GM18951 (cell line): ENCODE measurements around the gene PRKACG.
"Not testable (repeated sequence)": the region's sequence is repeated elsewhere in the genome, so short reads cannot be mapped to it uniquely, and the experiment has no call there.

Source experiments
- POLR2A ChIP-seq: IDR thresholded peaks from 4 replicates; pipeline ENCODE4 v1.6.1; 2011; ENCODE audit warnings: mild to moderate bottlenecking; ENCODE audit not compliant: insufficient read length, insufficient read depth; ENCODE audit errors: extremely low read depth
- in situ Hi-C: fragments of 300-500 bp; cut with MboI; formaldehyde crosslinking; loops from one replicate; pipeline ENCODE4 v1.12.0; 2022; ENCODE audit warnings: low sequenced_read_pairs, mixed read lengths, inconsistent platforms; ENCODE audit not compliant: unreplicated experiment

Gene PRKACG

GRCh38 chr9:68991457-68991856 is 22.5 kb downstream of the PRKACG start:
- in situ Hi-C loops: no loop called here
- no peak for TF ChIP-seq POLR2A

GRCh38 chr9:68986949-68987348 is 27.0 kb downstream of the PRKACG start:
- in situ Hi-C loops: not testable (repeated sequence)

- in situ Hi-C loops: no loop called here
- TF ChIP-seq POLR2A: no peak
Measured at GRCh38 chr9:68983522-68984424, 30.1 kb downstream of the PRKACG start.

- in situ Hi-C loops: no loop called here
- TF ChIP-seq POLR2A: peak; percentile 15
Measured at GRCh38 chr9:68983008-68983411, 30.9 kb downstream of the PRKACG start.

GRCh38 chr9:68981789-68982188 is 32.1 kb downstream of the PRKACG start:
- in situ Hi-C loops: no loop called here
- TF ChIP-seq POLR2A: no peak

GRCh38 chr9:68980341-68980914 is 33.5 kb downstream of the PRKACG start:
- no peak for TF ChIP-seq POLR2A
- in situ Hi-C loops: no loop called here

DNA sequence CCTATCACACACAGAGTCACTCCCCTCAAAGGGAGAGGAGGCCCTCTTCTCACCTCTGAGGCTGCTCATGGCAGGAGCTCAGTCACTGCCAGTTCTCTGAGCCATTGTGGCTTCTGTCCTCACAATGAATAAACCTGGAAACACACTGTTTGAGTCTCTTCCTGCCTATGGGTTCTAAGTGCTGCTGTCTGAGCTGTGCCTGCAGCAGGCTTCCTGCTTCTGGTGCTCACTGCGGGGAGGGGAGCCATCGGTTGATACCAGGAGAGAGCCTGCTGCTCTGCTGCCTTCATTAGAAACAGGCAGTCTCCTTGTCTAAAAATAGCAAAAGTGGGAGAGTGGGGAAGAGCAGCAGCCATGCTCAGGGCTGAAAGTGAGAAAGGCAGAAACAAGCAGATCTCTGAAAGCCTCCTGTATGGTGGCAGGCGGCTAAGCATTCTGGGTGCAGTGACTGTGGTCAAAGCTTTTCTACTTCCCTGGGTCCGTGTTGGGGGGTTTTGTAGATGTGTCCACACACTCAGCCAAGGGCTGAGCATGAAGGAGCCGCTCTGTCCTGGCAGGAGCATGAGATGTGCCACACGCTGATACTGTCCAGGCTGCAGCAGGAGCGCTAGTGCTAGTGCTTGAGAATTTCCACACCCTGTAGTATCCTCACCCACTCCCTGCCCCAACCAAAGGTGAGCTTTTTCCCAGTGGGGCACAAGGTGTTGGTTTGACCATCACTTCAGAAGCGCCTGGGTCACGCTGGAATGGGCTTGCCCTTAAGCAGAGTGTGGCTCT is 34.2 kb downstream of the PRKACG start:
- in situ Hi-C loops: no loop called here
- TF ChIP-seq POLR2A: peak; percentile 26

GRCh38 chr9:68978501-68978900 is 35.4 kb downstream of the PRKACG start:
- in situ Hi-C loops: no loop called here
- TF ChIP-seq POLR2A: no peak

DNA sequence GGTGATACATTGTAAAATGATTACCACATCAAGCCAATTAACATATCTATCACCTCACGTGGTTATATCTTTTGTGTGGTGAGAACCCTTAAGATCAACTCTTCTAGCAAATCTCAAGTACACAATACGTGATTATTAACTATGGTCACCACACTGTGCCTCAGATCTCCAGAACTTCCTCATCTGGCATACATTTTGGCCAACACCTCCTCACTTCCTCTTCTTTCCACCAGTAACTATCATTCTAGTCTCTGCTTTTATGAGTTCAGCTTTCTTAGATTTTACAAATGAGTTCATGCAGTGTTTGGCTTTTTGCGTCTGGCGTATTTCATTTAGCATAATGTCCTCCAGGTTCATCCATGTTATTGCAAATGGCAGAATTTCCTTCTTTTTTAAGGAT is 35.8 kb downstream of the PRKACG start:
- in situ Hi-C loops: no loop called here
- TF ChIP-seq POLR2A: no peak

DNA sequence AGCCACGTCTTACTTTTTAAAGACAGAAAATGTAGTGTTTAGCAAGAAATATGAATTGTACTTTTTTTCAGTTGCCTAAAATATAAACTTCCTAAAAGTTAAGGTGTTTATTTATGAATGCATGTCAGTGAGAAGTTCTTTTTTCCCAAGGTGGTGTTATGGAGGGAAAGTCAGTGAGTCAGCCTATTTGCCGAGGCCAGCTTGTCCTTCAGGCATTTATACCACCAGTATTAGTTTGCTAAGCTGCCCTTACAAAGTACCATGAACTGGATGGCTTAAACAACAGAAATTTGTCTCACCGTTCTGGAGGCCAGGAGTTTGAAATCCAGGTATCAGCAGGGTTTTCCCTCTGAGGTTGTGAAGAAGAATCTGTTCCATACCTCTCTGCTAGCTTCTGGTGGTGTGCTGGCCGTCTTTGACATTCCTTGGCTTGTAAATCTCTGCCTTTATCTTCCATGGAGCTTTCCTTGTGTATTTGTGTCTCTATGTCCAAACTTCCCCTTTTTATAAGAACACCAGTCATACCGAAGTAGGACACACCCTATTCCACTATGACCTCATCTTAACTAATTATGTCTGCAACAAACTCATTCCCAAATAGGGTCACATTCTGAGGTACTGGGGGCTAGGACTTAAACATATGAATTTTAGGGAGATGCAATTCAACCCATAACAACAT is 38.4 kb downstream of the PRKACG start:
- in situ Hi-C loops: no loop called here

GRCh38 chr9:68974901-68975300 is 39.0 kb downstream of the PRKACG start:
- no peak for TF ChIP-seq POLR2A
- in situ Hi-C loops: no loop called here

More for the DNA sequence above, 38.4 kb downstream of the PRKACG start:
- TF ChIP-seq POLR2A: no peak

- TF ChIP-seq POLR2A: no peak
- in situ Hi-C loops: no loop called here
Measured at GRCh38 chr9:68974431-68974830, 39.5 kb downstream of the PRKACG start.

- TF ChIP-seq POLR2A: no peak
- in situ Hi-C loops: no loop called here
Measured at GRCh38 chr9:68973619-68974018, 40.3 kb downstream of the PRKACG start.
